Vagina (tissue), 2 donors: ENCODE results near the gene COL23A1.

Experiments
- CTCF ChIP-seq, 3 experiments: fragments of 450-650 bp in 2 of 3; fragments of 200-600 bp in 1 of 3; sonication (generic) in 1 of 3; IDR thresholded peaks; one replicate each; pipeline ENCODE4 v1.5.1; 2017 to 2019; ENCODE audit warnings: antibody characterized with exemption in 3 of 3, mild to moderate bottlenecking in 2 of 3, moderate library complexity in 2 of 3
- POLR2A ChIP-seq, 2 donors: fragments of 450-650 bp; IDR thresholded peaks; one replicate each; pipeline ENCODE4 v1.6.1; 2017; ENCODE audit warnings: antibody characterized with exemption in 2 of 2, mild to moderate bottlenecking in 2 of 2, moderate library complexity in 2 of 2
- POLR2AphosphoS5 ChIP-seq, 2 donors: sonication (generic); formaldehyde crosslinking; IDR thresholded peaks; one replicate each; pipeline ENCODE4 v1.9.0; 2017; ENCODE audit warnings: antibody characterized with exemption in 2 of 2, mild to moderate bottlenecking in 2 of 2, low read depth in 1 of 2; ENCODE audit not compliant: insufficient read depth in 1 of 2

- TF ChIP-seq CTCF (IDR thresholded peaks at IDR 0.05) (no peak), POLR2AphosphoS5 (IDR thresholded peaks at IDR 0.05; ENCODE audit: insufficient read depth in 1 of 2, low read depth in 1 of 2) (no peak), POLR2A (IDR thresholded peaks at IDR 0.05) (no peak)
Observed at GRCh38 chr5:178391480-178391879, 198.7 kb downstream of the COL23A1 start.
